C4-2B (cell line): ENCODE data around the gene BLOC1S5.
"Not testable (repeated sequence)": the region's sequence is repeated elsewhere in the genome, so short reads cannot be mapped to it uniquely, and the experiment has no call there.

ENCODE experiments used
- ZFX ChIP-seq: fragments of 450-650 bp; IDR thresholded peaks from 2 replicates; pipeline ENCODE4 v1.6.1; 2017
- TF ChIP-seq, protein P1 (sequence below): fragments of 450-650 bp; conservative IDR thresholded peaks from 2 replicates; pipeline ENCODE4 v1.5.1; 2017; ENCODE audit warnings: mild to moderate bottlenecking

GRCh38 chr6:7983967-7984366 is 80.2 kb downstream of the BLOC1S5 start:
- TF ChIP-seq, protein P1, sequence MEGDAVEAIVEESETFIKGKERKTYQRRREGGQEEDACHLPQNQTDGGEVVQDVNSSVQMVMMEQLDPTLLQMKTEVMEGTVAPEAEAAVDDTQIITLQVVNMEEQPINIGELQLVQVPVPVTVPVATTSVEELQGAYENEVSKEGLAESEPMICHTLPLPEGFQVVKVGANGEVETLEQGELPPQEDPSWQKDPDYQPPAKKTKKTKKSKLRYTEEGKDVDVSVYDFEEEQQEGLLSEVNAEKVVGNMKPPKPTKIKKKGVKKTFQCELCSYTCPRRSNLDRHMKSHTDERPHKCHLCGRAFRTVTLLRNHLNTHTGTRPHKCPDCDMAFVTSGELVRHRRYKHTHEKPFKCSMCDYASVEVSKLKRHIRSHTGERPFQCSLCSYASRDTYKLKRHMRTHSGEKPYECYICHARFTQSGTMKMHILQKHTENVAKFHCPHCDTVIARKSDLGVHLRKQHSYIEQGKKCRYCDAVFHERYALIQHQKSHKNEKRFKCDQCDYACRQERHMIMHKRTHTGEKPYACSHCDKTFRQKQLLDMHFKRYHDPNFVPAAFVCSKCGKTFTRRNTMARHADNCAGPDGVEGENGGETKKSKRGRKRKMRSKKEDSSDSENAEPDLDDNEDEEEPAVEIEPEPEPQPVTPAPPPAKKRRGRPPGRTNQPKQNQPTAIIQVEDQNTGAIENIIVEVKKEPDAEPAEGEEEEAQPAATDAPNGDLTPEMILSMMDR = not testable (repeated sequence)
- not testable (repeated sequence) for TF ChIP-seq ZFX
